CD4-positive, alpha-beta T cell treated with Interleukin-6 at 100 ng/mL for 8 hours (primary cell): ENCODE results near the gene JAM2.
"Not testable (repeated sequence)": the region's sequence is repeated elsewhere in the genome, so short reads cannot be mapped to it uniquely, and the experiment has no call there.

Experiments
- DNase-seq: peaks from one replicate; pipeline ENCODE4 v3.0.0-alpha.2; 2020; ENCODE audit warnings: mixed read lengths, low spot score

The JAM2 gene, protein sequence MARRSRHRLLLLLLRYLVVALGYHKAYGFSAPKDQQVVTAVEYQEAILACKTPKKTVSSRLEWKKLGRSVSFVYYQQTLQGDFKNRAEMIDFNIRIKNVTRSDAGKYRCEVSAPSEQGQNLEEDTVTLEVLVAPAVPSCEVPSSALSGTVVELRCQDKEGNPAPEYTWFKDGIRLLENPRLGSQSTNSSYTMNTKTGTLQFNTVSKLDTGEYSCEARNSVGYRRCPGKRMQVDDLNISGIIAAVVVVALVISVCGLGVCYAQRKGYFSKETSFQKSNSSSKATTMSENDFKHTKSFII

DNA sequence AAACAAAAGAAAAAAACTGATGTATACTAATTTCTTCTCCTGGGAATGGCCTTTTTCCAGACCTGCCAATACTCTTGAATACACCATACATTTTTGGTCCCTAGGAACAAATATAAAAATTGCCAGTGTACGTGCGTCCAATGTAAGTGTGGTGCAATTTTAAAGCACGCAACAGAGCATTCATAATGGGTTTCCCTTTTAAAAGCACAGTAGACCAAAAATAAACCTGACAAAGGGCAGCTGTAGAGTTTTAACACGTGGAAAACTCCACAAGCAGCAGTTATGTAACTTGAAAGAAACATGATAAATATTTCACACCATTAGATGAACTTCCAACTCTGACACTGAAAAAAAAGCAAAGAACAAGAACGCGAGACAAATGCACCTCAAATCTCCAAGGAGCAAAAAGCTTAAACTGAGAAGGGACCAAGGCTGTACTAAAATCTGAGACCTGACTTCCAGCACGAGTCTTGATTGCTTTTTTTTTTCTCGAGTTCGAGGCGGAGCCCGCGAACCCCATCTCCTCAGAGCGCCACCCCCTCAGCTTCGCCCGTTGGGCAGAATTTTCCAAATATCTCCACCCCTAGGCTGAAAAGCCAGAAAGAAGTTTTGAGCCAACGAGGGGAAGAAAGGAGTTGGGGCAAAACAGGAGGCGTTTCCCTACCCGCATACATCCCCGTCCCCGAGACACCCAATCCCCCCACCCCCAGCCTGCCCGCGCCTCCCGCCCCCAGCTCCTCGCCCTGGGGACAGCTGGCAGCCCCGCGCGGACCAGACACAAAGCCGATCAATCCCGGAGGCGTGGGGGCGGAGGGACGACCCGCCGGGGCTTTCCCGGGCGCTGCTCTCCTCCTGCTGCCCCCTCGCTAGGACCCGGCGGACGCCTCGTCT, at the start of gene JAM2:
Gene JAM2 (plus strand): TSS at position 599 of the 891 bp plus-strand sequence. CDS start 564 bp downstream, outside the sequence.
- DNase-seq, result peak; percentile 2

DNA sequence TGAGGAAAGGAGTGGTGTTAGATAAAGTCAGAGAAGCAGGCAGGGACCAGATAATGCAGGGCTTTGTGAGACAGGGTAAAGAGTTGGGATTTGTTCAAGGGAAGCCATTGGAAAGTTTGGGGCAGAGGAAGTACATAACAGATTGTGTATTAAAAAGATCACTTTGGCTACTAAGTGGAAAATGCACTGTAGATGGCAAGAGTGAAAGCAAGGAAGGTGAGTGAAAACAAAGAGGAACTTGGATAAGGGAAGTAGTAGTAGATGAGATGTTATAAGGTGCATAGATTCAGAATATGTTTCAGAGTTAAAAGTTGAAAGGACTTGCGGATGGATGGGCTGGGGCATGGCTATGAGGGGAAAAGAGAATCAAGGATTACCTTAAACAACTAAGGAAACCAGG, 49.2 kb upstream of the JAM2 start:
- DNase-seq, result no peak

DNA sequence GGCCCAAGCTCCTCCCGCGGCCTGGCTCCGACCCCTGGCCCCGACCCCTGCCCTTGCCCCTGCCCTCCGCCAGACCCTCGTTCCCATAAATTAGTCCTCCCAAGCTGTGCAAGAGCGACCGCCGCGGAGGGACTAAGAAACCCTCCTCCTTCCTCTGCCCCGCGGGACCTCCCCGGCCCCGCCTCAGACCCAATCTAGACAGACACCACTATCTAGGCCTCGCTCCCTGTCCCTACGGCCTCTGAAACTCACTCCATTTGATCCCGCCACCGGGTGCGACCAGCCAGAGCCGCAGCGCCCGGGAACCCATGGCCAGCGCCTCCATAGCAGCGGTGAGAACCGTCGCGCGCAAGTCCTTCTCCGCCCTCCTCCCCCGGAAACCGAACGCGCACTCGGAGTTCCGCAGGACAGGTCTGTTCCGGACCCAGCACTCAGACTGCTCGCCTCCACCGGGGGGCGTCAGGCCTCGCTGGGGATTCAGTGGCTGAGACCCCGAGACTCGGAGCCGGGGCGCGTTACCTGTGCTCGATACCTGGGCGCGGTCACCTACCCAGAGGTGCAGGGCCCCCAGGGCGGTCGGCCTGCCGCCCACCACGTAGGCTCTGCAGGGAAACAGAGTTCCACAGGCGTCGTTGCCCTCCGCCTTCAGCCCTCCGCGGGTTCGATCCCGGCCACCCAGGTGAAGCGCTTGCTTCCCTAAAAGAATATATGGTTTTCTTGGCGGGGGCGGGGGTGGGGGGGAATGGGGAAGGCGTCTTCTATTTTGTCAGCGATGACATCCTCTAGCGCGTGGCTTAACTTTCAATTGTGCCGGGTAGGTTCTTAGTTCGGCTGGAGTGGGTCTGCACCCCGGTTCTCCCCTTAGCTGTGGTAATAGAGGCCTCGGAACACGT, 31.7 kb upstream of the JAM2 start, which contains the start of gene MRPL39:
Gene MRPL39 (minus strand): TSS at position 331 of the 893 bp plus-strand sequence. CDS start 6 bp downstream, at position 325.
- peak; percentile 83 for DNase-seq

DNA sequence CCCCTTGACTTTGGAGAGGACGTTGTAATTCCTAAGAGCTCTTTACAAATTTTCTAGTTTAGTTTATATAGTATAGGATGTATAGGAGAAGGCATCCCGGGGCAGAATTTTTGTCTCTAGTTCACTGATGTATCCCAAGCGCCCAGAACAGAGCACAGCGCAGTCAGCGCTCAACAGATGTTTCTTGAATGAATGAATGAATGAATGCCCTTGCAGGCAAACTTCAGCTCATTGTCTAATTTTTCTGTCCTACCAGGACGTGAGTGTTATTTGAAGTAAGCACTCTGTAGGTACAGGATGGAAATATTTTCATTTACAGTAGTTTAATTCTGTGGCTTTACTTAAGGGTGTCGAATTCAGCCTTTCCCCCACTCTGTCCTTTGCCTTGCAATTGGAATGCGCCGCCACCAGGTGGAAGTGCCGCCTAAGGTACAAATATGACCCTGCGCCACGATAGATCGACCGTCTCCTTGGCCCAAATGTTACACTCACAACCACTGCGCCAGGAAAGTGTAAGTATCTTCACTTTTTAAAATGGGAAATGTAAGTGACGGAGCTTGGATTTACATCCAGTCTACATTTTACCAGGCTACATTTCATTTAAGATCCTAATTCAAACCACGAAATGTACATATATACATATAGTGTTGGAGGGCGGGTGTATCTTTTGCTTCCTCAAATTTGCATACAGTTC, 30.9 kb upstream of the JAM2 start:
- peak; percentile 79 for DNase-seq

DNA sequence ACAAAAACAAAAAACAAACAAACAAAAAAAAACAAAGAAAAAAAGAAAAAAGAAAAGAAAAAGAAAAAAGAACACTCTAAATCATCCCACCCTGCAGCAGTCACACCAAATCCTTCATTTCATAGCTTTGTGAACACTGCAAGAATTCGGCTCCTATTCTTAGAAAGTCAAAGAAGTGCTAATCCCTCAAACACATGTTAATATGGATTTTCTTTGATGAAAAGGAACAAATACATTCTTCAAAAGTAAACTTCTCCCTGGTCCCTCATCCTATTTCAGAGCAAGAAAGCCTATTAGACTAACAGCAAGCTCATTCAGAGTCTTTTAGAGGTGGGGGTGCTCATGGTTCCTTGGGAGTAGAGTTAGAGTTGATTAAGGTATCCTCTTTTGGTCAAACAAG, 24.6 kb upstream of the JAM2 start:
- DNase-seq, result no peak

DNA sequence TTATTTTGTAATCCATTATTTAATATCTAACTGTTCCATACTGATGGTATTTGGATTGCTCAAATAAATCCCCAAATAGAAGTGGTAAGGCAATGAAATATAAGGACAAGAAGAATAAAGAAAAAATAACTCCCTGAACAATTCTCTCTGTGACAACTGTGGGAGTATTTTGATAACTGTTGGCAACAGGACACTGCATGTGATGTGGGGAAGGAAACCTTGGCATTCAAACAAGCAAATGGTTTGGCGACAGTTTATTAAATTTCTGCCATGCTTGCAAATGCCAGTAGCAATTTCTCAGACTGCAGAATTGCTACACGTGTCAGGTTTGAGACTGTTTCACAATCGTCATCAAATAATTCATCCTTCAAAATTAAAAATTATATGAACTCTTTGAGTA, 23.2 kb upstream of the JAM2 start:
- no peak for DNase-seq

DNA sequence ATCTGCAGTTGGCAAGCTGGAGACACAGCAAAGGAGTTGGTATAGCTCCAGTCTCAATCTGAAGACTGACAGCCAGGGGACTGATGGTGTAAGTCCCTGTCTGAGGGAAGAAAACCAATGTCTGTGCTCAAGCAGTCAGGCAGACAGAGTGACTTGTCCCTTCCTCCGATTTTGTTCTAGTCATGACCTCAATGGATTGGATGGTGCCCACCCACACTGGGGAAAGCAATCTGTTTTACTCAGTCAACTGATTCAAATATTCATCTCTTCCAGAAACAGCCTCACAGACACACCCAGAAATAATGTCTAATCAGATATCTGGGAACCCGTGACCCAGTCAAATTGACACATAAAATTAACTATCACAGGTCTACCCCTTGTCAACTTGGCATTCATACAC, 19.9 kb upstream of the JAM2 start:
- no peak for DNase-seq

DNA sequence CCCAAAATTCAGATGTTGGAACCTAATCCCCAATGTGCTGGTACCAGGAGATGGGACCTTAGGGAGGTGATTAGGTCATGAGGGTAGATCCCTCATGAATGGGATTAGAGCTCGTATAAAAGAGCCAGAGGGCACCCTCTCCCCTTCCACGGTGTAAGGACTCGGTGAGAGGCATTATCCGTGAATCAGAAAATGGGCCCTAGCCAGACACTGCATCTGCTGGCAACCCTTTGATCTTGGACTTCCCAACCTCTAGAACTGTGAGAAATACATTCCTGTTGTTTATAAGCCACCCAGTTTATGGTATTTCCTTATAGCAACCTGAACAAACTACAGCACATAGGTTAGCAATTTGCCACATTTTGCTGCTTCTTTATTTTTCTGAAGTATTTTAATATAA, 14.5 kb upstream of the JAM2 start:
- DNase-seq, result no peak

DNA sequence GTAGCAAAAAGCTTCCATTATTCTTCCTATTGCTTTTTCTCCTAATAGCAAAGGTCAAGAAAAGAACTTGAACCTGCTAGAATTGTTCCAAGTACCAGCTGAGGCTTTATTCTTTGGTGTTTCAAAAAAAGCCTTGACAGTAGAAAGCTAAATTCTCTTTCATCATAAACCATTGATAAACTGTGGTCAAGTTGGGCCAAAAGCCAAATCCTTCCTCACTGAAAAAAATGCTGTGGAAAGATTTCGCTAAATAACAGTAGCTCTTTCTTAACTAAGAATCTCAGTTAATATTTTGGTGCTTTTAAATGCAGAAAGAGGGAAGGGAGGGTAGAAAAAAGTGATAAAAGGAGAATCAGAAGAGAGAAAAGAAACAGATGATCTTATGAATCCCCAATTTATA, 14.0 kb upstream of the JAM2 start:
- DNase-seq, result no peak

DNA sequence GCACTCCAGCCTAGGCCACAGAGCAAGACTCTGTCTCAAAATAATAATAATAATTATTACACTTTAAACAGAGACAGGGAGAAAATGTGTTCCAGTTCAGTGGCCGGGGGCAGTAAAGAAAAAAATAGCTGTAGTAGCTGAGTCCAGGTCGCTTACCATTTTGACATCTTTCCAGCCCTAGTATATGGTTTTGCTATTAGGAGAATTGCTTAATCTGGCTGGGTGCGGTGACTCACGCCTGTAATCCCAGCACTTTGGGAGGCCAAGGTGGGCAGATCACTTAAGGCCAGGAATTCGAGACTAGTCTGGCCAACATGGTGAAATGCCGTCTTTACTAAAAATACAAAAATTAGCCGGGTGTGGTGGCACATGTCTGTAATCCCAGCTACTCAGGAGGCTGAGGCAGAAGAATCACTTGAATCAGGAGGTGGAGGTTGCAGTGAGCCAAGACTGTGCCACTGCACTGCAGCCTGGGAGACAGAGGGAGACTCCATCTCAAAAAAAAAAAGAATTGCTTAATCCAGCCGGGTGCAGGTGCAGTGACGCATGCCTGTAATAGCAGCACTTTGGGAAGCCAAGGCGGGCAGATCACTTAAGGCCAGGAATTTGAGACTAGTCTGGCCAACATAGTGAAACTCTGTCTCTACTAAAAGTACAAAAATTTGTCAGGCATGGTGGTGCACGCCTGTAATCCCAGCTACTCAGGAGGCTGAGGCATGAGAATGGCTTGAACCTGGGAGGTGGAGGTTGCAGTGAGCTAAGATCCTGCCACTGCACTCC, 13.1 kb upstream of the JAM2 start:
- DNase-seq, result not testable (repeated sequence)

DNA sequence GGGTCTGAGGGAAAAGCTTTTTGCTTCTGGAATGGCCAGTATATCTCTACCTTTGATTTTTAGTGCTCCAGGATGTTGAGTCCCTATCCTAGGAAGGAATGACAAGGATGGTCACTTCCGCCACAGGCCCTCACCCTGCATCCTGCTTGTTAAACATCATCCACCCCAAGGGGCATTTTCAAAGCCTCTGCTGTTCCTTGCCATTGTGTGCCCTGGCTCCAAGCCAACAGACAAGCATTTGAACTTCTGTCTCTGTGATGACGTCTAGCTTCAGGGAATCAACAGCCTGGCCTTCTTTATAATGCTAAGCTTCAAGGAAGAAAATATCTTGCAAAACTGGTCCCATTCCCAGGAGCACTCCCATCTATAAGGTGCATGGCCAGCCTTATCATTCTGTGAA, 12.3 kb upstream of the JAM2 start:
- no peak for DNase-seq

DNA sequence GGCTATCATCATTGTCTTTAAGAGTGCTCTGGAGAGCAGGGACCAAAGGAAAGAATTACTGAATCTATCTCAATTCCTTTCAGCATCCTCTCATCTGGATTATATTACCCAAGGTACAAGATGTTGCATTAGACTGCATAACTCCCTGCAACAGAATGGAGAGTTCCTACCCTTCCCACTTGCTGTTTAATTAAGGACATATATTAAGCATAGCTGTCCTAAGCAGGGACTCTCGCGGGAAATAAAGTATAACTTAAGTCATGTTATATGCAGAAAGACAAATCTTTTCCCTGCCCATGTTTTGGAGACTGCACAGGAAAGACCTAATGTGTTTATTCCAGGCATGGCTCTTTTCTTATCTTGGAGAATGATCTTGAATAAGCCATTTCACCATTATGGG, 6.8 kb upstream of the JAM2 start:
- no peak for DNase-seq

DNA sequence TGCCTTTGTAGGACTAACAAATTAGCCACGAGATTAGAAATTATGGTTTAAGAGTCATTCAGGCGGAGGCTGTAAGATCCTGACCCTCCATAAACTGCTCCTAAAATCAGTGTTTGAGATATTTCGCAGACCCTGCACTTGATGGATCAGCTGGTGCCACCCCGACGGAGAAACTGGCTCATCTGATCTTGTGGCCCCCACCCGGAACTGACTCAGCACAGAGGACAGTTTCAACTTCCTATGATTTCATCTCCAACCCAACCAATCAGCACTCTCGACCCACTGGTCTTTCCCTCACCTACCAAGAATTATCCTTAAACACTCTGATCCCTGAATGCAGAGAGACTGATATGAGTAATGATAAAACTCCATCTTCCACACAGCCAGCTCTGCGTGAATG, 3.7 kb upstream of the JAM2 start:
- DNase-seq, result no peak

DNA sequence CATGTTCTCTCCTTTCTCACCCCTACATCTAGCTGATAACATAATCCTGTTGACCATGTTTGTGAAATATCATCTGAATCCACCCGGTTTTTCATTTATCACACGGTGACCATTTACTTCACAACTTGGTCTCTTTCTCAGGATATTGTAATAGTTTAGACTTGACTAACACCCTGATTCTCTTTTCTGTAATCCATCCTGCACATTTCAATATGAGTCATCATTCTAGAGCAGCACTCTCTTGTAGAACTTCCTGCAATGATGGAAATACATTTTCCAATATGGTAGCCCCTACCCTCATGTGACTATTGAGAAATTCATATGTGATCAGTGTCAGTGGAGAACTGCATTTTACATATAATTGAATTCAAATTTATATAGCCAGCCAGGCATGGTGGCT, 2.3 kb upstream of the JAM2 start:
- no peak for DNase-seq

DNA sequence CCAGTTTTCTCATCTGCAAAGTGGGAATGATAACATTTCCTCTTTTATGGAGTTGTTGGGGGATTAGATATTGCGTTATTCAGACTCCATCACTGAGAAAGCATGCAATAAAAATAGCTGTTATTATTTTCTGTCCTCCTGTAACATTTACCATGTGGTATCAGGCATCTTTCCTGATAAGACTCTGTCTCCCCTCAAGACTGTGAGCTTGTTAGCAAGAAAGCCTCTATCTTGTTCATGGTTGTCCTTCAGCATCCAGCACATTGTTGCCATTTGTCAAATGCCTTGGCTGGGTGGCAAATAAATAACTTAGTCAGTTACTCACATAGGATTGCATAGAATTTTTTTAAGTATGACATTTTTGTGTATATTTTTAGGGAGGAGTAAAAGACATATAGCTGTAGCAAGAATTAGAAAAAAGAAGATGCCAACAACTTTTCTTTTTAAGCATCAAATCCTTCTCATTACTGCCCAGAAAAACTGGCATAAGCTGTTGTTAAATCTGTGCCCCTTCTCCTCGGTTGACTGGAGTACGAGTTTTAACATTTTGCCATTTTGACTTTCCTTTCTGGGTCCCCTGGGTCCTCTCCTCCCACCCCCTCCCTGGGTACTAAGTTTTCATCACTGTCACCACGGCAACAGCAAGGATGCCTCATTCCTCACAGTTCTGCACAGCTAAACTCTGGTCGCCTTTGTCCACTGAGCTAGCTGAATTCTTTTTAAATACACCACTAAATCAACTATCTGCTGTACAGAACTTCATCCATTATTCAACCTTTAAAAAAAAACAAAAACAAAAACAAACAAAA, 1.0 kb upstream of the JAM2 start:
- no peak for DNase-seq

DNA sequence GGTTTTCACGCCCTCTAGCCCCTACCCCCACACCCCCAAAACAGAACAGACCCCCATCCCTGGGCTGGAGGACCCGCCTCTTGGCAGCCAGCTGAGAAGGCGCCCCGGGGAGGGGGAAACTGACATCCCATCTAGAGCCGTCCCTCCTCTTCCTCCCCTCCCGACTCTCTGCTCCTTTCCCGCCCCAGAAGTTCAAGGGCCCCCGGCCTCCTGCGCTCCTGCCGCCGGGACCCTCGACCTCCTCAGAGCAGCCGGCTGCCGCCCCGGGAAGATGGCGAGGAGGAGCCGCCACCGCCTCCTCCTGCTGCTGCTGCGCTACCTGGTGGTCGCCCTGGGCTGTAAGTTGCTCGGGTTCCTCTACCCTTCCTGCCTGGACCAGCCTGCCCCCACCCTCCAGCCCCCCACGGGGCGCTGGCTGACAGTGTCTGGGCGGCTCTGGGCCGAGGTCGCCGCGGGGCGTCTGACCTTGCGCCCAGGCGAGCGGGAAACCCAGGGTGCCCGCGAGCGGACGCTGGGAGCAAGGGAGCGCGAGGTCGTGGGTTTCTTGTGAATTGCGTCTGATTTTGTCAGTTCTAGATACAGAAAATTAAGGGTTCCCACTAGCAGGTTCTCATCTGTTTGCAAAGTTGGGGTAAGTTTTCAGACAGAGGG, 618 bp downstream of the JAM2 start:
- DNase-seq, result peak; percentile 26

DNA sequence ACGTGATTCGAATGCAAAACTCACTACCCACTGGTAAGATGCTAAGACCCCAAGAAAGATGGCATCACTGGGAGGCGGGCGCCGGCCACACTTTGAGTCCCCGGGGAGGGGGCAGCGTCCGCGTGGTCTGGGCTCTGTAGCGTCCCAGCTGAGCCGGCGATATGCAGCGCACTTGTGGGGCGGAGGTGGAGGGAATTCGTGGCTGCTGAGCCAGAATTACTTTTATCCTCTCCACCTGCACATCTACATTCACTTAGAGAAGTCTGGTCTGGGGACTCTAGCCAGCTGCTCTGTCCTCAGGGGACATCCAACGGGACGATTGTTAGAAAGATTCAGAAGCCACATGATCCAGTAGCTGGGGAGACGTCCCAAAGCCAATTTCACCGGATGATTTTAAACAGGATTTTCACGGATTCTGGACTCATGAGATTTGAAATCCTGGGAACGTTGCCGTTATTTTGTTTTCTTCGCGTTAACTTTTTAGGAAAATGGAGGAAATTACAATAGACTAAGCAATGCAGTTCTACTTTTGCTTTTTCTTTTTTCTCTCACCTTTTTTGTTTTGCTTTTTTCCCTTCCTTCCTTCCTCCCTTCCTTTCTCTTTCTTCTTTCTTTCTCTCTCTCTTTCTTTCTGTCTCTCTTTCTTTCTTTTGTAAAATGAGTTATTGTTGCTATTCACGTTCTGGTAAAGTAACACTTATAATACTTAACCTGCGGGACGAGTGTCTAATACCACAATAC, 1.3 kb downstream of the JAM2 start:
- DNase-seq, result no peak

DNA sequence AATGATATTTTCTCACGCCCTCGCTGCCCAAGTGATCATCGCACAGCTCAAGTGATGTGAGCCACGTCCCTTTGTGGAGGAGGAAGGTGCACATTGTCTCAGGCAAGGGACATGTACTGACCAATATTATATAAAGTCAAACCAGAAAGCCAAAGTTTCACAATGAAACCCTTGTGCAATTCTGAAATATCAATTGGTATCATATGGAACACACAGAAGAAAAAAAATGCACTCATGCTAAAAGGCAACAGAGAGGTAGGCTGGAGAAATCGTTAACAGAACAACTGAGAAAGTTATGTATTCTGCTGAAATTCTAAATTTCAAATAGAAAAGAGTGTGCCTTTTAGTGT, 1.9 kb downstream of the JAM2 start:
- DNase-seq, result no peak

DNA sequence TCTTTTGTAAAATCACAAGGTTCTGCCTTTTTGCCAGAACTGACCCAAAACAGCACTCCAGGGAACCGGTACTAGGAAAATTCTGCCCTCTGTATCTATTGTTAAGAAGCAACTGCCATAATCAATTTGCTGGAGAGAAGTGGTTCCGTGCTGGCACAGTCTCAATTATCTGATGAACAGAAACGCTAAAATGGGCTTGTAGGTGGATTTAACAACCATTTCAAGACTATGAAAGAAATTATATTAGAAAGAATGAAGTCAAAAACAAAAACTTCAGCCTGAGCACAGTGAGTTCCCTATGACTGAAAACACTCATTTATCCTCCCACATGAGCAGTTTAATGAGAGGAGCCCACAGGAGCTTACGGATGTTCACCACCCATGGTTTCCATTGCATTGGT, 4.4 kb downstream of the JAM2 start:
- no peak for DNase-seq
